NCI-H69 (cell line): ENCODE measurements around the gene ADAMTS19.

Experiments used
- DNase-seq: peaks from one replicate; lab custom pipeline; 2025; lab: John Stamatoyannopoulos, UW

Gene ADAMTS19

GRCh38 chr5:129691220-129691619, 231.1 kb downstream of the ADAMTS19 start:
- DNase-seq, result peak; percentile 12

- DNase-seq, result no peak
Observed at GRCh38 chr5:129696636-129697035, 236.5 kb downstream of the ADAMTS19 start.

- no peak for DNase-seq
Observed at GRCh38 chr5:129698661-129699060, 238.6 kb downstream of the ADAMTS19 start.

GRCh38 chr5:129716235-129716634, 256.1 kb downstream of the ADAMTS19 start:
- DNase-seq, result no peak

GRCh38 chr5:129716651-129717050, 256.6 kb downstream of the ADAMTS19 start:
- no peak for DNase-seq

GRCh38 chr5:129717751-129718310, 257.7 kb downstream of the ADAMTS19 start:
- no peak for DNase-seq

- no peak for DNase-seq
Observed at GRCh38 chr5:129718471-129719090, 258.5 kb downstream of the ADAMTS19 start.

GRCh38 chr5:129724222-129724621, 264.1 kb downstream of the ADAMTS19 start:
- DNase-seq, result no peak

- DNase-seq, result peak; percentile 13
Observed at GRCh38 chr5:129724647-129725046, 264.5 kb downstream of the ADAMTS19 start.

GRCh38 chr5:129739773-129740172, 279.7 kb downstream of the ADAMTS19 start:
- no peak for DNase-seq

- DNase-seq, result no peak
Observed at GRCh38 chr5:129743541-129744187, 283.6 kb downstream of the ADAMTS19 start.

GRCh38 chr5:129745997-129746396, 285.9 kb downstream of the ADAMTS19 start:
- DNase-seq, result no peak

GRCh38 chr5:129746876-129747275, 286.8 kb downstream of the ADAMTS19 start:
- no peak for DNase-seq

- DNase-seq, result no peak
Observed at GRCh38 chr5:129747572-129748407, 287.7 kb downstream of the ADAMTS19 start, which contains the start of gene MINAR2. TSS of gene MINAR2 (plus strand) at chr5:129748094. CDS start at chr5:129748191, 97 bp downstream.

- no peak for DNase-seq
Observed at GRCh38 chr5:129748913-129749880, 289.1 kb downstream of the ADAMTS19 start.

GRCh38 chr5:129760636-129761325, 300.7 kb downstream of the ADAMTS19 start:
- no peak for DNase-seq

GRCh38 chr5:129763651-129764050, 303.6 kb downstream of the ADAMTS19 start:
- no peak for DNase-seq

- DNase-seq, result no peak
Observed at GRCh38 chr5:129766798-129767197, 306.7 kb downstream of the ADAMTS19 start.

GRCh38 chr5:129767927-129768380, 307.9 kb downstream of the ADAMTS19 start:
- peak; percentile 88 for DNase-seq

- DNase-seq, result no peak
Observed at GRCh38 chr5:129768735-129769134, 308.6 kb downstream of the ADAMTS19 start.
